Central memory CD4-positive, alpha-beta T cell (primary cell): ENCODE data around the gene CBX7.

Experiments used
- DNase-seq: peaks from one replicate; pipeline ENCODE4 v3.0.0; 2022

The CBX7 gene

GRCh38 chr22:39146256-39147101 is 6.0 kb downstream of the CBX7 start:
- no peak for DNase-seq

GRCh38 chr22:39144101-39144767 is 8.2 kb downstream of the CBX7 start:
- DNase-seq, result peak; percentile 69

GRCh38 chr22:39142088-39142680 is 10.3 kb downstream of the CBX7 start:
- DNase-seq, result no peak

GRCh38 chr22:39139933-39140332 is 12.5 kb downstream of the CBX7 start:
- DNase-seq, result no peak

- DNase-seq, result no peak
Observed at GRCh38 chr22:39138357-39138997, 14.0 kb downstream of the CBX7 start.

GRCh38 chr22:39136317-39136716 is 16.2 kb downstream of the CBX7 start:
- no peak for DNase-seq

- DNase-seq, result no peak
Observed at GRCh38 chr22:39135092-39135896, 17.2 kb downstream of the CBX7 start.

GRCh38 chr22:39134366-39135091 is 18.0 kb downstream of the CBX7 start:
- no peak for DNase-seq

GRCh38 chr22:39133871-39134270 is 18.6 kb downstream of the CBX7 start:
- no peak for DNase-seq

- DNase-seq, result no peak
Observed at GRCh38 chr22:39132871-39133524, 19.5 kb downstream of the CBX7 start.

- no peak for DNase-seq
Observed at GRCh38 chr22:39132281-39132680, 20.2 kb downstream of the CBX7 start.

- DNase-seq, result no peak
Observed at GRCh38 chr22:39130892-39131855, 21.3 kb downstream of the CBX7 start.

GRCh38 chr22:39130152-39130704 is 22.3 kb downstream of the CBX7 start:
- DNase-seq, result no peak

GRCh38 chr22:39129746-39130145 is 22.7 kb downstream of the CBX7 start:
- DNase-seq, result no peak

GRCh38 chr22:39129081-39129480 is 23.4 kb downstream of the CBX7 start:
- no peak for DNase-seq

GRCh38 chr22:39128508-39128907 is 24.0 kb downstream of the CBX7 start:
- no peak for DNase-seq

- no peak for DNase-seq
Observed at GRCh38 chr22:39125622-39126021, 26.9 kb downstream of the CBX7 start.

- no peak for DNase-seq
Observed at GRCh38 chr22:39123751-39124581, 28.5 kb downstream of the CBX7 start.
